GM12878 (cell line): ENCODE measurements around the gene CRELD2. TPM values are rescaled to one million over a fixed set of nuclear protein-coding genes. Genes with fewer than 3 reads are reported as not detected.
A peak's percentile ranks its signal among the peaks of the same experiment; 100 is the strongest.

Experiments
- ATAC-seq: fragments of 200-7000 bp; cut with Tn5 transposase; 3 replicates; pipeline ENCODE4 v1.9.1; 2020; ENCODE audit warnings: mild to moderate bottlenecking, moderate library complexity
- BruUV-seq: library from RNA; stranded (reverse); fragments of 400-500 nt; replicated peaks from 2 replicates; lab custom pipeline; 2021; lab: Mats Ljungman, UMichigan
- CTCF ChIA-PET: fragments of 300-600 bp; sonication (Branson Sonifier 250); formaldehyde crosslinking; extraction: SDS; loops from one replicate; lab custom pipeline; 2021; ENCODE audit warnings: inconsistent platforms; lab: Yijun Ruan, JAX
- POLR2A ChIA-PET: fragments of 350-600 bp; formaldehyde crosslinking; extraction: SDS; loops from one replicate; lab custom pipeline; 2021; ENCODE audit warnings: inconsistent platforms; lab: Charles Lee
- RAD21 ChIA-PET: fragments of 300-600 bp; sonication (Branson Sonifier 250); formaldehyde crosslinking; loops from one replicate; lab custom pipeline; 2023; ENCODE audit warnings: antibody characterized with exemption; ENCODE audit not compliant: unreplicated experiment; lab: Charles Lee
- SMC1A ChIA-PET: fragments of 300-600 bp; sonication (Branson Sonifier 250); formaldehyde crosslinking; loops from one replicate; lab custom pipeline; 2023; ENCODE audit not compliant: unreplicated experiment, uncharacterized antibody; lab: Charles Lee
- DNase-seq: peaks from one replicate; pipeline ENCODE4 v3.0.0-alpha.2; 2011; ENCODE audit warnings: low read depth, low spot score
- FAIRE-seq: peaks from 3 replicates; lab custom pipeline; 2011; peaks lifted over from hg19 to GRCh38; lab: Jason Lieb, UNC
- H2AFZ ChIP-seq: 2 replicates; pipeline ENCODE4 v1.6.0; 2011; ENCODE audit warnings: low read depth, low read length, control low read depth; ENCODE audit not compliant: control insufficient read depth
- H3K27ac ChIP-seq: 2 replicates; pipeline ENCODE4 v1.5.1; 2011; ENCODE audit warnings: control low read depth; ENCODE audit not compliant: control insufficient read depth, insufficient read depth
- H3K27me3 ChIP-seq, 2 experiments: replicated peaks in 1 of 2; 2 replicates each; pipeline versions ENCODE4 v1.6.0 to v1.6.1; 2011; ENCODE audit warnings: low read length in 1 of 2; ENCODE audit not compliant: control insufficient read depth in 2 of 2, insufficient read depth in 2 of 2
- H3K36me3 ChIP-seq, 2 experiments: 2 replicates each; pipeline ENCODE4 v1.5.1; 2011; ENCODE audit warnings: low read length in 1 of 2; ENCODE audit not compliant: control insufficient read depth in 2 of 2, insufficient read depth in 2 of 2
- H3K4me1 ChIP-seq: 2 replicates; pipeline ENCODE4 v1.6.1; 2011; ENCODE audit warnings: mild to moderate bottlenecking, low read length, moderate library complexity, mixed read lengths; ENCODE audit not compliant: control insufficient read depth, insufficient read depth
- H3K4me2 ChIP-seq: 2 replicates; pipeline ENCODE4 v1.6.0; 2011; ENCODE audit warnings: control low read depth; ENCODE audit not compliant: control insufficient read depth, insufficient read depth
- H3K4me3 ChIP-seq: fragments of 200-600 bp; sonication (generic); 2 replicates; pipeline ENCODE4 v1.5.1; 2016
- H3K79me2 ChIP-seq: 2 replicates; pipeline ENCODE4 v1.6.0; 2011; ENCODE audit warnings: low read length; ENCODE audit not compliant: control insufficient read depth, insufficient read depth
- H3K9ac ChIP-seq: 2 replicates; pipeline ENCODE4 v1.8.0; 2011; ENCODE audit warnings: low read length, control low read depth, mixed read lengths; ENCODE audit not compliant: control insufficient read depth, insufficient read depth
- H3K9me3 ChIP-seq: replicated peaks from 3 replicates; pipeline ENCODE4 v1.5.1; 2011; ENCODE audit warnings: mild to moderate bottlenecking, low read length; ENCODE audit not compliant: control insufficient read depth, insufficient read depth
- H4K20me1 ChIP-seq: 2 replicates; pipeline ENCODE4 v1.6.0; 2011; ENCODE audit not compliant: control insufficient read depth, insufficient read depth
- BHLHE40 ChIP-seq, 2 experiments: fragments of 450-650 bp in 1 of 2; IDR thresholded peaks; 2 replicates each; pipeline ENCODE4 v1.6.1; 2011 to 2017; ENCODE audit warnings: low read depth in 2 of 2, borderline replicate concordance in 1 of 2, improper control_type of control experiment in 1 of 2, low read length in 1 of 2, mild to moderate bottlenecking in 1 of 2
- BMI1 ChIP-seq: fragments of 450-650 bp; IDR thresholded peaks from 2 replicates; pipeline ENCODE4 v1.6.1; 2016; ENCODE audit warnings: mild to moderate bottlenecking, moderate library complexity, borderline replicate concordance
- DPF2 ChIP-seq: fragments of 450-650 bp; IDR thresholded peaks from 2 replicates; pipeline ENCODE4 v1.6.1; 2017; ENCODE audit warnings: mild to moderate bottlenecking
- EGR1 ChIP-seq, 2 experiments: IDR thresholded peaks; 1 replicate in 1 of 2; 2 replicates in 1 of 2; pipeline ENCODE4 v1.6.1; 2011 to 2012; ENCODE audit warnings: low read depth in 2 of 2, low read length in 2 of 2, borderline replicate concordance in 1 of 2, mild to moderate bottlenecking in 1 of 2, moderate library complexity in 1 of 2
- GATAD2B ChIP-seq: fragments of 450-650 bp; conservative IDR thresholded peaks from 2 replicates; pipeline ENCODE4 v1.6.1; 2017; ENCODE audit warnings: low read depth, mild to moderate bottlenecking, moderate library complexity
- HDGF ChIP-seq: fragments of 450-650 bp; IDR thresholded peaks from 2 replicates; pipeline ENCODE4 v1.6.1; 2016; ENCODE audit warnings: antibody characterized with exemption
- IKZF1 ChIP-seq: fragments of 450-650 bp; conservative IDR thresholded peaks from 2 replicates; pipeline ENCODE4 v1.6.1; 2017; ENCODE audit warnings: antibody characterized with exemption, mild to moderate bottlenecking
- IKZF2 ChIP-seq, 2 experiments: fragments of 450-650 bp; IDR thresholded peaks; 2 replicates each; pipeline ENCODE4 v1.6.1; 2017; ENCODE audit warnings: mild to moderate bottlenecking in 2 of 2, moderate library complexity in 2 of 2
- RELA ChIP-seq: fragments of 450-650 bp; IDR thresholded peaks from 2 replicates; pipeline ENCODE4 v1.8.0; 2014; ENCODE audit warnings: borderline replicate concordance; ENCODE audit not compliant: partially characterized antibody
- ZNF24 ChIP-seq: fragments of 450-650 bp; IDR thresholded peaks from 2 replicates; pipeline ENCODE4 v1.6.1; 2017; ENCODE audit warnings: antibody characterized with exemption, mild to moderate bottlenecking
- WGBS: methylation state at CpG from one replicate; pipeline ENCODE4 v1.1.6; 2016; ENCODE audit warnings: low lambda C conversion rate; ENCODE audit not compliant: insufficient replicate concordance, insufficient coverage; ENCODE audit errors: missing lambda C conversion rate; 5-methylcytosine and 5-hydroxymethylcytosine counted together
- in situ Hi-C: fragments of 300-500 bp; cut with MboI; formaldehyde crosslinking; loops from 9 replicates; pipeline ENCODE4 v1.14.3; 2018; ENCODE audit warnings: mixed read lengths
- intact Hi-C: fragments of 100-400 bp; cut with micrococcal nuclease; formaldehyde crosslinking; loops from one replicate; pipeline ENCODE4 v1.14.2; 2022; ENCODE audit not compliant: unreplicated experiment
- polyA plus RNA-seq, 11 experiments: library from polyadenylated mRNA; depleted of rRNA in 4 of 11; unstranded in 6 of 11; stranded (reverse) in 5 of 11; fragments of >200 nt; fragmentation: Nextera tagmentation in 4 of 11; fragmentation: Illumina TruSeq in 1 of 11; extraction: Ambion mirVana in 4 of 11; extraction: Trizol in 1 of 11; gene quantifications; 1 replicate in 1 of 11; 2 replicates in 10 of 11; pipeline versions ENCODE4 v1.2.1 to v1.2.3, GENCODE V29; 2011 to 2016; ENCODE audit warnings: inconsistent platforms in 2 of 11, missing spikeins in 2 of 11, low read depth in 1 of 11
- total RNA-seq, 4 experiments: library from RNA; depleted of rRNA in 3 of 4; stranded (reverse); fragments of >200 nt in 3 of 4; fragmentation: Illumina TruSeq in 1 of 4; extraction: Trizol in 1 of 4; gene quantifications; 2 replicates each; pipeline versions ENCODE4 v1.2.1 to v1.2.3, GENCODE V29; 2013 to 2021
- TF ChIP-seq, protein P1 (sequence below): fragments of 450-650 bp; IDR thresholded peaks from 2 replicates; pipeline ENCODE4 v1.6.1; 2018; ENCODE audit warnings: borderline replicate concordance, mild to moderate bottlenecking; ENCODE audit not compliant: partially characterized antibody
- TF ChIP-seq, protein P2 (sequence below): IDR thresholded peaks from 2 replicates; pipeline ENCODE4 v1.6.1; 2011; ENCODE audit warnings: mild to moderate bottlenecking, low read depth, low read length, moderate library complexity; ENCODE audit not compliant: insufficient replicate concordance
- TF ChIP-seq, protein P3 (sequence below): fragments of 450-650 bp; IDR thresholded peaks from 2 replicates; pipeline ENCODE4 v1.6.1; 2014; ENCODE audit warnings: mild to moderate bottlenecking
- TF ChIP-seq, protein P4 (sequence below): fragments of 450-650 bp; IDR thresholded peaks from 2 replicates; pipeline ENCODE4 v1.6.1; 2016; ENCODE audit warnings: mild to moderate bottlenecking

The CRELD2 gene
- total and polyA plus RNA-seq, 10 of the 15 experiments (the other 5 are each of a cell fraction or from before 2014, with no cell fraction given): 9.4 to 111 (median 25.9) TPM

DNA sequence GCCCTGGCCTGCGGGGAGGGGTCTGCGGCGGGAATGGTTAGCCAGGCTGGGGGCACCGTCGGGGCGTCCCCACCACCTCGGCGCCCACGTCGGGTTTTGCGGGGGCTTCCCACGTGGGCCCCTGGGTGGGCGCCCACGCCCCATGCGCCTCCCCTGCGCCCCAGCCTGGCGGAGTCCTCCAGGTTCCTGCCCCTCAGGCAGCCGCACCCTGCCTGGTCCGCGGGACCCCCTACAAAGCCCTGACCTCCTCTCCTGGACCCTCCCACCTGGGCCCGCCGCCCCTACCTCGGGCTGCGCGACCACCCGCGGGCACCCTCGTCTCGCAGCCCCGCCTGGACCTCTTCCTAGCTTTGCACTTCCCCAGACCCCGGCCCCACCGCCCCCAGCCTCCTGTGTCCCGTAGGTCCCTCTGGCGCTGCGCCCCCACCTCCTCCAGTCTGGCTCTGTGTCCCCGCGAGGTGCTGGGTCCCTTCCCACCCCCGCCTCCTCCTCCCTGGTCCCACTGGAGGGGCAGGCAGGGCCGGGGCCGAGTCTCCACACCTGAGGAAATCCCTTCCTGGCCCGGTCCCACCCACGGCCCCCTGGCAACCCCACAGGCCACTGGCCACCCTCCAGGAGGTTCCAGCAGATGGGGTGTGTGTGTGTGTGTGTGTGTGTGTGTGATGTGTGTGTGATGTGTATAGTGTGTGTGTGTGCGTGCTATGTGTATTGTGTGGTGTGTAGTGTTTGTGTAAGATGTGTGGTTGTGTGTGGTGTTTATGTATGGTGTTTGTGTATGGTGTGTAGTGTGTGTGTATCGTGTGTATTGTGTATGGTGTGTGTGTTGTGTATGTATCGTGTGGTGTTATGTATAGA is 54.0 kb downstream of the CRELD2 start:
- ATAC-seq: no peak
- SMC1A ChIA-PET: no interaction called here
- Histone ChIP-seq H3K36me3 (no peaks in the 10 kb centered on the region), H3K27me3 (no peaks in the 10 kb centered on the region), H3K4me3 (peak overlapping the region; percentile 76), H2AFZ (no peak overlapping the region), H3K27ac (no peak overlapping the region), H3K9ac (peak overlapping the region; percentile 86), H3K9me3 (no peaks in the 10 kb centered on the region), H3K79me2 (peaks cover 10% of the 10 kb centered on the region), H3K4me1 (peaks cover 26% of the 10 kb centered on the region), H4K20me1 (no peaks in the 10 kb centered on the region), H3K4me2 (peak overlapping the region; percentile 96)
- RAD21 ChIA-PET: interaction anchor here (0.7 to 1.1 kb wide), 4 partner anchors 10 to 217 kb away, joined by 3 to 6 read pairs (median 4); no protein-coding TSS in a partner anchor
- intact Hi-C loops (no loop called here), in situ Hi-C loops (no loop called here)
- CTCF ChIA-PET: interaction anchor here (0.6 kb wide), 1 partner anchor 246 kb away, joined by 3 read pairs; no protein-coding TSS in a partner anchor
- BruUV-seq: no TSS peak
- TF ChIP-seq IKZF2 (IDR thresholded peaks at IDR 0.05) (peak in 1 of 2 experiments; percentile 23; a peak in 1 of 4 replicates), DPF2 (0 out of 2 replicates have a peak, but pooled peaks have one; percentile 46), HDGF (peak; percentile 98), EGR1 (IDR thresholded peaks at IDR 0.05; ENCODE audit: borderline replicate concordance in 1 of 2, low read depth in 2 of 2, low read length in 2 of 2) (peak in 1 of 2 experiments; percentile 52; a peak in 1 of 3 replicates), RELA (peak; percentile 5), ZNF24 (no peak), IKZF1 (peak; percentile 27; the same call in 1 of the 2 replicates), GATAD2B (peak; percentile 32; the same call in 1 of the 2 replicates), BMI1 (peak; percentile 11; the same call in 1 of the 2 replicates), BHLHE40 (IDR thresholded peaks at IDR 0.05; ENCODE audit: borderline replicate concordance in 1 of 2, low read depth in 2 of 2, low read length in 1 of 2) (0 out of 4 replicates have a peak, but pooled peaks of 1 of the 2 experiments have one; percentile 4)
- TF ChIP-seq, protein P1, sequence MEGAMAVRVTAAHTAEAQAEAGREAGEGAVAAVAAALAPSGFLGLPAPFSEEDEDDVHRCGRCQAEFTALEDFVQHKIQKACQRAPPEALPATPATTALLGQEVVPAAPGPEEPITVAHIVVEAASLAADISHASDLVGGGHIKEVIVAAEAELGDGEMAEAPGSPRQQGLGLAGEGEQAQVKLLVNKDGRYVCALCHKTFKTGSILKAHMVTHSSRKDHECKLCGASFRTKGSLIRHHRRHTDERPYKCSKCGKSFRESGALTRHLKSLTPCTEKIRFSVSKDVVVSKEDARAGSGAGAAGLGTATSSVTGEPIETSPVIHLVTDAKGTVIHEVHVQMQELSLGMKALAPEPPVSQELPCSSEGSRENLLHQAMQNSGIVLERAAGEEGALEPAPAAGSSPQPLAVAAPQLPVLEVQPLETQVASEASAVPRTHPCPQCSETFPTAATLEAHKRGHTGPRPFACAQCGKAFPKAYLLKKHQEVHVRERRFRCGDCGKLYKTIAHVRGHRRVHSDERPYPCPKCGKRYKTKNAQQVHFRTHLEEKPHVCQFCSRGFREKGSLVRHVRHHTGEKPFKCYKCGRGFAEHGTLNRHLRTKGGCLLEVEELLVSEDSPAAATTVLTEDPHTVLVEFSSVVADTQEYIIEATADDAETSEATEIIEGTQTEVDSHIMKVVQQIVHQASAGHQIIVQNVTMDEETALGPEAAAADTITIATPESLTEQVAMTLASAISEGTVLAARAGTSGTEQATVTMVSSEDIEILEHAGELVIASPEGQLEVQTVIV: peak; percentile 19
- TF ChIP-seq, protein P2, sequence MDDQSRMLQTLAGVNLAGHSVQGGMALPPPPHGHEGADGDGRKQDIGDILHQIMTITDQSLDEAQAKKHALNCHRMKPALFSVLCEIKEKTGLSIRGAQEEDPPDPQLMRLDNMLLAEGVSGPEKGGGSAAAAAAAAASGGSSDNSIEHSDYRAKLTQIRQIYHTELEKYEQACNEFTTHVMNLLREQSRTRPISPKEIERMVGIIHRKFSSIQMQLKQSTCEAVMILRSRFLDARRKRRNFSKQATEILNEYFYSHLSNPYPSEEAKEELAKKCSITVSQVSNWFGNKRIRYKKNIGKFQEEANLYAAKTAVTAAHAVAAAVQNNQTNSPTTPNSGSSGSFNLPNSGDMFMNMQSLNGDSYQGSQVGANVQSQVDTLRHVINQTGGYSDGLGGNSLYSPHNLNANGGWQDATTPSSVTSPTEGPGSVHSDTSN: no peak
- TF ChIP-seq, protein P3, sequence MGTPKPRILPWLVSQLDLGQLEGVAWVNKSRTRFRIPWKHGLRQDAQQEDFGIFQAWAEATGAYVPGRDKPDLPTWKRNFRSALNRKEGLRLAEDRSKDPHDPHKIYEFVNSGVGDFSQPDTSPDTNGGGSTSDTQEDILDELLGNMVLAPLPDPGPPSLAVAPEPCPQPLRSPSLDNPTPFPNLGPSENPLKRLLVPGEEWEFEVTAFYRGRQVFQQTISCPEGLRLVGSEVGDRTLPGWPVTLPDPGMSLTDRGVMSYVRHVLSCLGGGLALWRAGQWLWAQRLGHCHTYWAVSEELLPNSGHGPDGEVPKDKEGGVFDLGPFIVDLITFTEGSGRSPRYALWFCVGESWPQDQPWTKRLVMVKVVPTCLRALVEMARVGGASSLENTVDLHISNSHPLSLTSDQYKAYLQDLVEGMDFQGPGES: no peak
- TF ChIP-seq, protein P4, sequence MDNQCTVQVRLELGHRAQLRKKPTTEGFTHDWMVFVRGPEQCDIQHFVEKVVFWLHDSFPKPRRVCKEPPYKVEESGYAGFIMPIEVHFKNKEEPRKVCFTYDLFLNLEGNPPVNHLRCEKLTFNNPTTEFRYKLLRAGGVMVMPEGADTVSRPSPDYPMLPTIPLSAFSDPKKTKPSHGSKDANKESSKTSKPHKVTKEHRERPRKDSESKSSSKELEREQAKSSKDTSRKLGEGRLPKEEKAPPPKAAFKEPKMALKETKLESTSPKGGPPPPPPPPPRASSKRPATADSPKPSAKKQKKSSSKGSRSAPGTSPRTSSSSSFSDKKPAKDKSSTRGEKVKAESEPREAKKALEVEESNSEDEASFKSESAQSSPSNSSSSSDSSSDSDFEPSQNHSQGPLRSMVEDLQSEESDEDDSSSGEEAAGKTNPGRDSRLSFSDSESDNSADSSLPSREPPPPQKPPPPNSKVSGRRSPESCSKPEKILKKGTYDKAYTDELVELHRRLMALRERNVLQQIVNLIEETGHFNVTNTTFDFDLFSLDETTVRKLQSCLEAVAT: peak; percentile 89
- FAIRE-seq: no peak
- no peak for DNase-seq
- POLR2A ChIA-PET: interaction anchor here (0.6 to 1.5 kb wide), 5 partner anchors 36 to 44 kb away, joined by 3 to 14 read pairs (median 3); no protein-coding TSS in a partner anchor
- 10% methylated on average over 32 of the region's 45 CpGs for WGBS
